T-cell (primary cell): ENCODE measurements around the gene ANKRD13A. TPM values are rescaled to one million over a fixed set of nuclear protein-coding genes. Genes with fewer than 3 reads are reported as not detected.
"Not testable (repeated sequence)": the region's sequence is repeated elsewhere in the genome, so short reads cannot be mapped to it uniquely, and the experiment has no call there.

Experiments used
- ATAC-seq, 4 experiments: fragments of 200-7000 bp in 3 of 4; fragments of 150-1000 bp in 1 of 4; cut with Tn5 transposase; replicated peaks in 1 of 4; 1 replicate in 3 of 4; 2 replicates in 1 of 4; pipeline ENCODE4 v1.10.0; 2021; ENCODE audit warnings: moderate library complexity in 3 of 4, mild to moderate bottlenecking in 2 of 4, moderate number of reproducible peaks in 1 of 4
- CTCF ChIA-PET, 2 donors: fragments of 300-600 bp; sonication (Branson Sonifier 250); formaldehyde crosslinking; loops; one replicate each; lab custom pipeline; 2022; ENCODE audit warnings: antibody characterized with exemption in 2 of 2; lab: Charles Lee
- POLR2A ChIA-PET, 2 donors: fragments of 300-600 bp; sonication (Branson Sonifier 250); formaldehyde crosslinking; loops; one replicate each; lab custom pipeline; 2022; ENCODE audit warnings: antibody characterized with exemption in 2 of 2; lab: Charles Lee
- DNase-seq, 35 experiments: peaks; one replicate each; pipeline versions ENCODE4 v3.0.0 to v3.0.0-alpha.2; 2013 to 2023
- H3K27ac ChIP-seq: one replicate; pipeline ENCODE4 v1.5.1; 2013; ENCODE audit warnings: low read length
- H3K27me3 ChIP-seq, 2 experiments: replicated peaks in 1 of 2; 1 replicate in 1 of 2; 2 replicates in 1 of 2; pipeline versions ENCODE4 v1.6.1 to v1.7.0; 2013; ENCODE audit warnings: low read length in 1 of 2, mixed read lengths in 1 of 2; ENCODE audit not compliant: control insufficient read depth in 2 of 2, insufficient read depth in 2 of 2; ENCODE audit errors: extremely low read depth in 1 of 2
- H3K36me3 ChIP-seq, 2 donors: 1 replicate in 1 of 2; 2 replicates in 1 of 2; pipeline versions ENCODE4 v1.6.1 to v1.7.0; 2013; ENCODE audit warnings: low read length in 1 of 2; ENCODE audit not compliant: control insufficient read depth in 2 of 2, insufficient read depth in 1 of 2; ENCODE audit errors: extremely low read depth in 1 of 2
- H3K4me1 ChIP-seq, 2 experiments: 1 replicate in 1 of 2; 2 replicates in 1 of 2; pipeline versions ENCODE4 v1.6.1 to v1.7.0; 2013; ENCODE audit warnings: low read length in 2 of 2, mixed read lengths in 1 of 2; ENCODE audit not compliant: insufficient read depth in 2 of 2, control insufficient read depth in 1 of 2; ENCODE audit errors: extremely low read depth in 1 of 2
- H3K4me3 ChIP-seq, 2 donors: 1 replicate in 1 of 2; 2 replicates in 1 of 2; pipeline versions ENCODE4 v1.5.1 to v1.7.0; 2013; ENCODE audit warnings: mild to moderate bottlenecking in 2 of 2, low read length in 1 of 2, moderate library complexity in 1 of 2; ENCODE audit not compliant: control insufficient read depth in 1 of 2; ENCODE audit errors: extremely low read depth in 1 of 2
- H3K9me3 ChIP-seq: 2 replicates; pipeline ENCODE4 v1.7.0; 2013
- H3K27ac Mint-ChIP-seq, 2 donors: one replicate each; pipeline ENCODE4 v1.8.0; 2020 to 2021; ENCODE audit warnings: mild to moderate bottlenecking in 2 of 2, mixed read lengths in 2 of 2
- H3K27me3 Mint-ChIP-seq, 2 donors: one replicate each; pipeline ENCODE4 v1.8.0; 2021 to 2022; ENCODE audit warnings: mixed read lengths in 2 of 2
- H3K36me3 Mint-ChIP-seq: one replicate; pipeline ENCODE4 v1.8.0; 2021; ENCODE audit warnings: mixed read lengths
- H3K4me1 Mint-ChIP-seq, 3 donors: one replicate each; pipeline ENCODE4 v1.8.0; 2020 to 2022; ENCODE audit warnings: mixed read lengths in 3 of 3, mild to moderate bottlenecking in 1 of 3
- H3K4me3 Mint-ChIP-seq, 3 donors: one replicate each; pipeline ENCODE4 v1.8.0; 2020 to 2022; ENCODE audit warnings: mild to moderate bottlenecking in 3 of 3, mixed read lengths in 3 of 3, moderate library complexity in 3 of 3
- H3K9me3 Mint-ChIP-seq, 3 donors: one replicate each; pipeline ENCODE4 v1.8.0; 2020 to 2022; ENCODE audit warnings: mixed read lengths in 3 of 3
- WGBS: methylation state at CpG from one replicate; pipeline ENCODE4 v1.1.5; 2013; ENCODE audit warnings: missing lambda C conversion rate; ENCODE audit not compliant: insufficient coverage; 5-methylcytosine and 5-hydroxymethylcytosine counted together
- total RNA-seq, 35 experiments: library from RNA in 6 of 35; stranded (reverse) in 6 of 35; fragments of 120-200 nt in 1 of 35; gene quantifications; one replicate each; pipeline versions ENCODE4 v1.2.1 to v1.2.4 and lab custom pipeline; 2013 to 2026

Gene ANKRD13A
- total RNA-seq, 5 donors from 2014 or later (not counting 1 experiment from before 2014, with no cell fraction given), result 63.8 to 87.0 (median 76.8) TPM

DNA sequence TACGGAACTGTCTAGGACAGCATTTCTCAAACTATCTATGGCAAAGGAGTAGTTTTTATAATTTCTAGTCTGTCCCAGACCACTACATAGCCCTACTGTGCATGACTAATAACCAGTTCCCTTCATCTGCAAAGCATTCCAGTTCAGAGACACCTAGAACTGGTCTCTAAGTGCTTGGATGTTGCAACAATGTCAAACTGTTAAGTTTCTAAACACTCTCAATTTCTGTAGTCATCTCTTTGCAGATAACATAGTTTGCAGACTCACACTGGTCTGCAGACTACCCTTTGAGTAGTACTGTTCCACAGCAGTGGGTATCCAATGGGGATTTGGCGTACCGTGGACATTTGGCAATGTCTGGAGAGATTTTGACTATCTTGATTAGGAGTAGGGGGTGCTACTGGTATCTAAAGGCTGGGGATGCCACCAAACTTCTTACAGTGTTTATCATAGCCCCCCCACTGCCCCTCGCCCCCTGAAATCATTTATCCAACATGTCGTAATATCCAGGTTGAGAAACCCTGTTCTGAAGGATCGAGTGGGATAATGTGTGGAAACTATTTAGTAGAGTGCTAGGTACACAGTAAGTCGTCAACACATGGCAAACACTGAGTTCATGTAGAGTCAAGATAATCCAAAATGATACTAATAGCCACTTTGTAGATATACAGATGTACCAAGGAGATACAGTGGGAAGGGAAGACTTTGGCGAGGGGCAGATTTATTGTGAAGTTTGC lies 47.4 kb downstream of the ANKRD13A start:
- Histone ChIP-seq H3K36me3 (peaks cover 1 to 13% of the 10 kb centered on the region in 2 donors), H3K27ac (no peak overlapping the region), H3K4me1 (peaks cover 19 to 27% of the 10 kb centered on the region in 2 experiments), H3K4me3 (no peak overlapping the region), H3K27me3 (no peaks in the 10 kb centered on the region), H3K9me3 (no peaks in the 10 kb centered on the region)
- Mint-ChIP-seq H3K27me3 (no peaks in the 10 kb centered on the region), H3K9me3 (no peaks in the 10 kb centered on the region), H3K27ac (peak overlapping the region in 1 of 2 donors; percentile 52), H3K4me1 (peaks cover 33 to 57% (median 50%) of the 10 kb centered on the region in 3 donors), H3K36me3 (peaks cover 14% of the 10 kb centered on the region), H3K4me3 (peak overlapping the region; percentile 84 to 90 (median 87))
- ChIA-PET POLR2A (no interaction called here), CTCF (no interaction called here)
- ATAC-seq (no peak), DNase-seq (no peak)
- WGBS, result no CpG with 5 or more reads among the region's 8 CpGs

DNA sequence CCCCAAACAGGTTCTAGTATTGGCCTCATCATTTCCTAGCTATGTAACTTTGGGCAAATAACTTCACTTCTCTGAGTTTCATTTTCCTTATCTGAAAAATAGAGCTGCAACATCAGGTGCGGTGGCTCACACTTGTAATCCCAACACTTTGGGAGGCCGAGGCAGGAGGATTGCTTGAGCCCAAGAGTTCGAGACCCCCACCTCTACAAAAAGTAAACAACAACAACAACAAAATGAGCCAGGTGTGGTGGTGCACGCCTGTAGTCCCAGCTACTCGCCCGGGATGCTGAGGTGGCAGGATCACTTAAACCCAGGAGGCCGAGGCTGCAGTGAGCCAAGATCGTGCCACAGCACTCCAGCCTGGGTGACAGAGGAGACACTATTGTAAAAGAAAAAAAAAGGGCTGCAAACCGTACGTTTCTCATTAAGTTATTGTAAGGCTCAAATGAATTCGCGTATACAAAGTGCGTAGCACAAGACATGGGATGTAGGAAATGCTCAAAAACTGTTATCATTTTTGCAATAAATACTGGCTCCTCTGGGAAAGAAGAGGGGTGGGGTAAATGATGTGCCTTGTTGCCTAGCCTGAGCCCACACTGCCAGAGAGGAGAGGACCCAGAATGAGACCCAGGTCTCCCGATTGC lies 48.2 kb downstream of the ANKRD13A start:
- H3K27ac ChIP-seq, result no peak overlapping the region
- H3K36me3 ChIP-seq, result peaks cover 0 to 5% of the 10 kb centered on the region in 2 donors
- no peaks in the 10 kb centered on the region for H3K27me3 Mint-ChIP-seq
- H3K4me3 ChIP-seq, result peak overlapping the region; percentile 66 to 71
- peak overlapping the region in 1 of 2 donors; percentile 95 for H3K27ac Mint-ChIP-seq
- no CpG with 5 or more reads among the region's 14 CpGs for WGBS
- ATAC-seq, result no peak
- POLR2A ChIA-PET, result interaction anchor here in 1 of 2 donors (0.7 kb wide), 1 partner anchor 1412 kb away, joined by 3 read pairs; no protein-coding TSS in a partner anchor
- H3K9me3 Mint-ChIP-seq, result no peaks in the 10 kb centered on the region
- H3K4me1 Mint-ChIP-seq, result peaks cover 33 to 53% (median 44%) of the 10 kb centered on the region in 3 donors
- no peak for DNase-seq
- no peaks in the 10 kb centered on the region for H3K9me3 ChIP-seq
- CTCF ChIA-PET, result no interaction called here
- H3K4me1 ChIP-seq, result peaks cover 19 to 27% of the 10 kb centered on the region in 2 experiments
- H3K4me3 Mint-ChIP-seq, result peak overlapping the region; percentile 84 to 90 (median 87)
- H3K36me3 Mint-ChIP-seq, result peaks cover 6% of the 10 kb centered on the region
- no peaks in the 10 kb centered on the region for H3K27me3 ChIP-seq

DNA sequence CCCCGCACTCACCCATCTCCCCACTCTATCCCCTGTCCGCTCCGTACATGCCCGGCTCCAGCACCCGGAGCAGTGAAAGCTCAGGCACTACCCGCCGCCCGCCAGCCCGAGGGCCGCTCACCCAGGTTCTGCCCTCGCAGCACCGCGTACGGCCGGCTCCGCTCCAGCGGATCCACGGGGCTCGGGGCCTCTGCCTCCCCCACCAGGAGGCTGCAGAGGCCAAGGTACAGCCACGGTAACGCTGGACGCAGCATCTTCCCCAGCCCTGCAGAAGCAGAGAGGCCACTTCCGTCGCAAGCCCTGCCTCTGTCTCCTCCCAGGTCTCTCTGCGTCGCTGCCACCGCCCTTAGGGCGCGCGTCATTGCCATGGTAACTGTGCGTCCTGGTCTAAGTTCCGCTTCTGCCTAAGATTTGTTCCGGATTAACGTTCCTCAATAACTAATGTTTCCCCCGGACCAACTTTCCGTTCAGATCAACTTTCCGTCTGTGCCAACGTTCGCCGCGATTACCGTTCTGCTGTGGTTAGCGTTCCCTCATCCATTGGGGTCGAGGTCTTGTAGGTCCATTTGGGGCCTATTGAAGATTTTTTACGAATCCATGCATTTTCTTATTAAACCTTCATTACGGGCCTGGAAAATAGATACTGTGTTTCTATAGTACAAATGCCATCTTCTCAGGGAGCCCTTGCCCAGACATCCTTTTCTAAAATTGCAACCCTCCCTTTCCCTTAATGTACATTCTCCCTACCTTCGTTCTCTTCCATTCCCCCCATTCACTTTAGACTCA lies 49.2 kb downstream of the ANKRD13A start, which contains the start of gene C12orf76:
Gene C12orf76, minus strand, starts transcription at position 281 of the 786 bp plus-strand sequence. Its CDS starts 27 bp downstream, at position 254.
- WGBS, result 3% methylated on average over 36 of the region's 47 CpGs
- POLR2A ChIA-PET, result interaction anchor here in 1 of 2 donors (0.7 kb wide), 1 partner anchor 1413 kb away, joined by 3 read pairs; no protein-coding TSS in a partner anchor

DNA sequence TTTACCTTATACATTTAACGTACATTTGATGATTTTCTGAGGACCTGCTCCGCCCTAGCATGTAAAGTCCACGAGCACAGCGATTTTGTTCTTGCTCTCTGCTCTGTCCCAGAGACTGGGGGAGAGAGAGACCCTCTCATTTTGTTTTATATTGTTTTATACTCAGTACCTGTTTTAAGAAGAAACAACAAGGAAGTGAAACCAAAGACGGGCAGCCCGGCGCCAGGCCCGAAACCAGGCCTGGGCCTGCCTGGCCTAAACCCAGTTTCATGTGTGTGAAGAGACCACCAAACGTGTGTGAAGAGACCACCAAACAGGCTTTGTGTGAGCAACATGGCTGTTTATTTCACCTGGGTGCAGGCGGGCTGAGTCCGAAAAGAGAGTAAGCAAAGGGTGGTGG lies 49.8 kb downstream of the ANKRD13A start:
- H3K27ac ChIP-seq, result peak overlapping the region; percentile 75
- ATAC-seq, H3K36me3 Mint-ChIP-seq, H3K27me3 Mint-ChIP-seq, H3K9me3 Mint-ChIP-seq, H3K36me3 ChIP-seq, H3K27me3 ChIP-seq, CTCF ChIA-PET, H3K9me3 ChIP-seq, POLR2A ChIA-PET: not testable (repeated sequence)
- 89% methylated on average over 7 of the region's 11 CpGs for WGBS
- peak overlapping the region; percentile 95 to 96 for H3K27ac Mint-ChIP-seq
- peak in 1 of 35 experiments; percentile 12 for DNase-seq
- peak overlapping the region in 1 of 2 donors; percentile 66 for H3K4me3 ChIP-seq
- peak overlapping the region; percentile 84 to 90 (median 87) for H3K4me3 Mint-ChIP-seq
- H3K4me1 ChIP-seq, result peaks cover 17 to 22% of the 10 kb centered on the region in 2 experiments
- peaks cover 25 to 44% (median 37%) of the 10 kb centered on the region in 3 donors for H3K4me1 Mint-ChIP-seq

More for the DNA sequence above, 49.2 kb downstream of the ANKRD13A start, which contains the start of gene C12orf76:
- H3K27ac ChIP-seq, result peak within 1 kb of the TSS; percentile 75
- CTCF ChIA-PET, result no interaction called here
- Mint-ChIP-seq H3K4me1 (peaks cover 26 to 45% (median 37%) of the 10 kb centered on the region in 3 donors), H3K9me3 (no peaks in the 10 kb centered on the region), H3K27me3 (no peaks in the 10 kb centered on the region), H3K36me3 (no peaks in the 10 kb centered on the region), H3K4me3 (peak within 1 kb of the TSS; percentile 84 to 90 (median 87)), H3K27ac (peak within 1 kb of the TSS; percentile 95 to 96)
- peak; percentile 100 for ATAC-seq
- no peaks in the 10 kb centered on the region for H3K9me3 ChIP-seq
- H3K4me1 ChIP-seq, result peaks cover 18 to 22% of the 10 kb centered on the region in 2 experiments
- peak; percentile 80 to 97 (median 88) for DNase-seq
- H3K27me3 ChIP-seq, result no peaks in the 10 kb centered on the region
- peaks cover 0 to 5% of the 10 kb centered on the region in 2 donors for H3K36me3 ChIP-seq
- H3K4me3 ChIP-seq, result peak within 1 kb of the TSS; percentile 66 to 71

DNA sequence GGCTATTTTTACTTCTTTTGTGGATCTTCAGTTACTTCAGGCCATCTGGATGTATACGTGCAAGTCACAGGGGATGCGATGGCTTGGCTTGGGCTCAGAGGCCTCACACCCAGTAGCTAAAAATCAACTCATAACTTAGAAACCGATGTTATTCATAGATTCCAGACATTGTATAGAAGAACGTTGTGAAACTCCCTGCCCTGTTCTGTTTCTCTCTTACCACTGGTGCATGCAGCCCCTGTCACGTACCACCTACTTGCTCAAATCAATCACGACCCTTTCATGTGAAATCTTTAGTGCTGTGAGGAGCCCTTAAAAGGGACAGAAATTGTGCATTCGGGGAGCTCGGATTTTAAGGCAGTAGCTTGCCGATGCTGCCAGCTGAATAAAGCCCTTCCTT lies 50.4 kb downstream of the ANKRD13A start:
- DNase-seq, ATAC-seq, POLR2A ChIA-PET, CTCF ChIA-PET, H3K9me3 Mint-ChIP-seq, H3K36me3 ChIP-seq, H3K27me3 ChIP-seq, H3K4me3 ChIP-seq, H3K27me3 Mint-ChIP-seq, H3K27ac ChIP-seq, H3K36me3 Mint-ChIP-seq, H3K9me3 ChIP-seq: not testable (repeated sequence)
- WGBS, result 100% methylated on average over 2 of the region's 9 CpGs
- Mint-ChIP-seq H3K4me3 (peak overlapping the region in 2 of 3 donors; percentile 5 to 90), H3K27ac (peak overlapping the region; percentile 95 to 96), H3K4me1 (peaks cover 25 to 43% (median 37%) of the 10 kb centered on the region in 3 donors)
- peaks cover 17 to 22% of the 10 kb centered on the region in 2 experiments for H3K4me1 ChIP-seq

DNA sequence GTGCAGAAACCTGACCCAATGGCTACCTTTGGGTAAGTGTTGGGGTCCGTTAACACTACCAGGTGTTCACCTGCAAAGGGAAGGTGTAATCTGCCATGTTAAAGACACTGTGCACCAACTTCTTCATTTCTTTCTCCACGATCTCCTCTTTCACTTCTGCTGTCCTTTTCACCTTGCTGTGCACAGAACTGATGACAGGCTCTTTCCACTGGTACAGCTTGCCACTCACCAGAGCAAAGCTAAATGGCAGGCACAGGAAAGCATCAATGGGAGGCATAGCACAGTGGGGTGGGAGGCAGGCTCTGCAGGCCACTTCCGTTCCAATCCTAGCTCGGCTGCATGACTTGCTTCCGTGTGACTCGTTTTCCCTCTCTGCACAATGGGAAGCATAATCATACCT lies 51.7 kb downstream of the ANKRD13A start:
- no peak overlapping the region for H3K4me3 Mint-ChIP-seq
- H3K27ac Mint-ChIP-seq, result no peak overlapping the region
- DNase-seq (no peak), ATAC-seq (no peak)
- H3K36me3 ChIP-seq, result no peaks in the 10 kb centered on the region
- no peak overlapping the region for H3K4me3 ChIP-seq
- H3K27ac ChIP-seq, result no peak overlapping the region
- 100% methylated on average over 1 of the region's 6 CpGs for WGBS
- no peaks in the 10 kb centered on the region for H3K27me3 Mint-ChIP-seq
- H3K4me1 Mint-ChIP-seq, result peaks cover 25 to 40% (median 30%) of the 10 kb centered on the region in 3 donors
- H3K27me3 ChIP-seq, result no peaks in the 10 kb centered on the region
- no peaks in the 10 kb centered on the region for H3K36me3 Mint-ChIP-seq
- ChIA-PET CTCF (no interaction called here), POLR2A (no interaction called here)
- H3K4me1 ChIP-seq, result peaks cover 17 to 22% of the 10 kb centered on the region in 2 experiments
- H3K9me3 ChIP-seq, result no peaks in the 10 kb centered on the region
- no peaks in the 10 kb centered on the region for H3K9me3 Mint-ChIP-seq
